Measurements from ENCODE around the gene OSGEP. TPM values are rescaled to one million over a fixed set of nuclear protein-coding genes. Genes with fewer than 3 reads are reported as not detected.

The OSGEP gene
- total RNA-seq, 1 experiment from 2014 or later: 46.2 TPM

DNA sequence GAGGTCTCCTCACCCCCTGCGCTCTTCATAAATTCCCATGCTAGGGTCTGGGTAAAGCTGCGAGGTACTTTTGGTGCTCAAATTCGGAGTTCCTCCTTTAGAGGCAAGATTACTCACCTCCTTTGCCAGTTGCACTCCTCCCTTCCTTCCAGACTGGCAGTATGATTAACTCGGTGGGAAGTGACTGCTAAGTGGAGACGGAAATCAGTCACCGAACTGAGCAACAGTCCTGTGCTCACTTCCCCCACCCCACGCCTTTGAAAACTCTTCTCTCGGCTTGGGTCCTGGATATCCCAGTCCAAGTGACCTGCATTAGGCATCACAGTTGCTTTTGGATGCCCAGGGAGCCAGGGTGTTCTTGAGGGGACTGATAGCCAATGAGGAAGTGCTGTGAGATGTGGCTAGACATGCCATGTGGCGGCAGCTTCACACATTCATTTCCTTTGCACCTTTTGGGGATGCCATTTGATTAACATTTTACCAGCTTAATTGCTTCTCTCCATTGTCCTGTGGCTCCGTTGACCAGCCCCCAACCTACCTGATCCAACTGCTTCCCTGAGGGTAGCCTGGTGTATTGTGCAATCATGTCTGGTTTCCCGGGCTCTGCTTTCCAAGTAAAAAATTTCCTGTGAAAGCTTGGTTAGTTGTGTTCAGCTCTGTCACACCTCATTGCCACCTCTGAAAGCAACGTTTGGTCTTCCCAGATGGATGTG is 15.4 kb upstream of the OSGEP start:
- H3K9me3 Mint-ChIP-seq (ENCODE audit: low read depth, unreplicated experiment): no peaks in the 10 kb centered on the region
- TF ChIP-seq, protein P1, sequence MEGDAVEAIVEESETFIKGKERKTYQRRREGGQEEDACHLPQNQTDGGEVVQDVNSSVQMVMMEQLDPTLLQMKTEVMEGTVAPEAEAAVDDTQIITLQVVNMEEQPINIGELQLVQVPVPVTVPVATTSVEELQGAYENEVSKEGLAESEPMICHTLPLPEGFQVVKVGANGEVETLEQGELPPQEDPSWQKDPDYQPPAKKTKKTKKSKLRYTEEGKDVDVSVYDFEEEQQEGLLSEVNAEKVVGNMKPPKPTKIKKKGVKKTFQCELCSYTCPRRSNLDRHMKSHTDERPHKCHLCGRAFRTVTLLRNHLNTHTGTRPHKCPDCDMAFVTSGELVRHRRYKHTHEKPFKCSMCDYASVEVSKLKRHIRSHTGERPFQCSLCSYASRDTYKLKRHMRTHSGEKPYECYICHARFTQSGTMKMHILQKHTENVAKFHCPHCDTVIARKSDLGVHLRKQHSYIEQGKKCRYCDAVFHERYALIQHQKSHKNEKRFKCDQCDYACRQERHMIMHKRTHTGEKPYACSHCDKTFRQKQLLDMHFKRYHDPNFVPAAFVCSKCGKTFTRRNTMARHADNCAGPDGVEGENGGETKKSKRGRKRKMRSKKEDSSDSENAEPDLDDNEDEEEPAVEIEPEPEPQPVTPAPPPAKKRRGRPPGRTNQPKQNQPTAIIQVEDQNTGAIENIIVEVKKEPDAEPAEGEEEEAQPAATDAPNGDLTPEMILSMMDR (IDR thresholded peaks at IDR 0.05; ENCODE audit: unreplicated experiment): no peak
- H3K36me3 Mint-ChIP-seq (ENCODE audit: insufficient read depth, unreplicated experiment): peaks cover 59% of the 10 kb centered on the region
- peak; percentile 32 for DNase-seq
- CTCF ChIA-PET: interaction anchor here (0.9 to 1.0 kb wide), 2 partner anchors 15 to 54 kb away, joined by 3 to 4 read pairs; partner anchors contain the start of genes APEX1 and OSGEP
- H3K27me3 Mint-ChIP-seq (ENCODE audit: unreplicated experiment): no peaks in the 10 kb centered on the region
- H3K27ac Mint-ChIP-seq (ENCODE audit: unreplicated experiment): peak overlapping the region; percentile 97
- H3K4me3 Mint-ChIP-seq (ENCODE audit: low read depth, unreplicated experiment): peak overlapping the region; percentile 97
- H3K4me1 Mint-ChIP-seq (ENCODE audit: low read depth, unreplicated experiment): peaks cover 27% of the 10 kb centered on the region
- intact Hi-C loops (cut with micrococcal nuclease; ENCODE audit: unreplicated experiment): loop anchor here (5.0 kb wide), 2 partner anchors 62 to 137 kb away; no protein-coding TSS in a partner anchor
- no TSS peak for BruUV-seq (replicated peaks)

GRCh38 chr14:20469242-20469889 is 14.8 kb upstream of the OSGEP start, which contains the start of gene PNP:
Gene PNP (plus strand): TSS chr14:20469406. CDS start chr14:20469525, 119 bp downstream.
- no peaks in the 10 kb centered on the region for H3K27me3 Mint-ChIP-seq (ENCODE audit: unreplicated experiment)
- H3K4me1 Mint-ChIP-seq (ENCODE audit: low read depth, unreplicated experiment): peaks cover 27% of the 10 kb centered on the region
- CTCF ChIA-PET: interaction anchor here (0.9 to 1.0 kb wide), 2 partner anchors 15 to 54 kb away, joined by 3 to 4 read pairs; partner anchors contain the start of genes APEX1 and OSGEP
- DNase-seq: peak; percentile 91
- BruUV-seq (replicated peaks): TSS peak; percentile 23
- no peaks in the 10 kb centered on the region for H3K9me3 Mint-ChIP-seq (ENCODE audit: low read depth, unreplicated experiment)
- peaks cover 52% of the 10 kb centered on the region for H3K36me3 Mint-ChIP-seq (ENCODE audit: insufficient read depth, unreplicated experiment)
- H3K4me3 Mint-ChIP-seq (ENCODE audit: low read depth, unreplicated experiment): peak within 1 kb of the TSS; percentile 97
- intact Hi-C loops (cut with micrococcal nuclease; ENCODE audit: unreplicated experiment): loop anchor here (5.0 kb wide), 1 partner anchor 138 kb away; no protein-coding TSS in a partner anchor
- TF ChIP-seq, protein P1 (IDR thresholded peaks at IDR 0.05; ENCODE audit: unreplicated experiment): no peak
- peak within 1 kb of the TSS; percentile 97 for H3K27ac Mint-ChIP-seq (ENCODE audit: unreplicated experiment)

DNA sequence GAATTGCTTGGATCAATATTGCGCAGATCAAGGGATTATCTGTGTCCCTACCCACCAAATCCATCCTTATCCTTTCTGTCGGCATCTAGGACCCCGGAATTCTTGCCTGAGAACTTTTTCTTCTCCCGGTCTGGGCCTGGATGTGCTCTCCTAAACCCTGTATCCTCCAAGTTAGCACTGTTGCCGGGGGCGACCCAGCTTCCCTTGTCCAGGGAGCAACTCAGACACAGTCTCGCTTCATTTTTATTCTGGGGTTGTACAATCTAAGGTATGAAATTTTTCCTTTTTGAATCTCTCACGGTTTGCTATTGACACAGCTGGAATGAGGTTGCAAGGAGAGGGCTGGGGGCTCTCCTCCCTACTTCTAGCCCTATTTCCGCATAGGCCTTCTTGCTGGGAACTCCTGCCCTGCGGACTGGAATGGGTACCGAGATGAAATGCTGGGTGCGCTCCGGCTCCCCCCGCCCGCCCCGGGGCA is 14.2 kb upstream of the OSGEP start:
- no peaks in the 10 kb centered on the region for H3K9me3 Mint-ChIP-seq (ENCODE audit: low read depth, unreplicated experiment)
- TF ChIP-seq, protein P1 (IDR thresholded peaks at IDR 0.05; ENCODE audit: unreplicated experiment): no peak
- H3K27ac Mint-ChIP-seq (ENCODE audit: unreplicated experiment): peak overlapping the region; percentile 97
- CTCF ChIA-PET: no interaction called here
- BruUV-seq (replicated peaks): no TSS peak
- H3K36me3 Mint-ChIP-seq (ENCODE audit: insufficient read depth, unreplicated experiment): peaks cover 46% of the 10 kb centered on the region
- peak overlapping the region; percentile 97 for H3K4me3 Mint-ChIP-seq (ENCODE audit: low read depth, unreplicated experiment)
- H3K27me3 Mint-ChIP-seq (ENCODE audit: unreplicated experiment): no peaks in the 10 kb centered on the region
- intact Hi-C loops (cut with micrococcal nuclease; ENCODE audit: unreplicated experiment): loop anchor here (5.0 kb wide), 1 partner anchor 138 kb away; no protein-coding TSS in a partner anchor
- DNase-seq: peak; percentile 12
- peaks cover 27% of the 10 kb centered on the region for H3K4me1 Mint-ChIP-seq (ENCODE audit: low read depth, unreplicated experiment)
